Peyer's patch (tissue), 4 donors: Measurements from ENCODE around the gene AMIGO3.

ENCODE experiments used
- CTCF ChIP-seq, 6 experiments: fragments of 450-650 bp in 4 of 6; fragments of 200-600 bp in 2 of 6; sonication (generic) in 1 of 6; IDR thresholded peaks; one replicate each; pipeline ENCODE4 v1.5.1; 2017 to 2019; ENCODE audit warnings: antibody characterized with exemption in 6 of 6, mild to moderate bottlenecking in 3 of 6, moderate library complexity in 1 of 6
- POLR2A ChIP-seq, 2 donors: fragments of 450-650 bp; IDR thresholded peaks; one replicate each; pipeline ENCODE4 v1.5.1; 2017; ENCODE audit warnings: antibody characterized with exemption in 2 of 2, mild to moderate bottlenecking in 2 of 2, moderate library complexity in 2 of 2

GRCh38 chr3:49681543-49681942 lies 37.9 kb downstream of the AMIGO3 start:
- TF ChIP-seq CTCF (IDR thresholded peaks at IDR 0.05) (no peak), POLR2A (IDR thresholded peaks at IDR 0.05) (no peak)
